Duodenal mucosa (tissue), 2 donors: ENCODE results near the gene CLPSL2.

Experiments used
- H3K27ac ChIP-seq: one replicate; pipeline ENCODE4 v1.7.0; 2013; ENCODE audit warnings: low read depth, low read length
- H3K27me3 ChIP-seq, 2 donors: one replicate each; pipeline ENCODE4 v1.7.0; 2013; ENCODE audit warnings: low read length in 2 of 2, control low read depth in 1 of 2; ENCODE audit not compliant: insufficient read depth in 2 of 2, control insufficient read depth in 1 of 2
- H3K36me3 ChIP-seq, 2 donors: one replicate each; pipeline ENCODE4 v1.7.0; 2013; ENCODE audit warnings: low read length in 2 of 2, control low read depth in 1 of 2; ENCODE audit not compliant: insufficient read depth in 2 of 2, control insufficient read depth in 1 of 2
- H3K4me1 ChIP-seq, 2 donors: one replicate each; pipeline ENCODE4 v1.7.0; 2013; ENCODE audit warnings: low read length in 2 of 2, control low read depth in 1 of 2; ENCODE audit not compliant: insufficient read depth in 2 of 2, control insufficient read depth in 1 of 2
- H3K4me3 ChIP-seq, 2 donors: one replicate each; pipeline ENCODE4 v1.7.0; 2013; ENCODE audit warnings: low read length in 2 of 2, low read depth in 1 of 2
- H3K9ac ChIP-seq, 2 donors: one replicate each; pipeline ENCODE4 v1.7.0; 2013; ENCODE audit warnings: low read length in 2 of 2, low read depth in 1 of 2
- H3K9me3 ChIP-seq, 2 donors: one replicate each; pipeline ENCODE4 v1.7.0; 2013; ENCODE audit warnings: low read length in 2 of 2, control low read depth in 1 of 2; ENCODE audit not compliant: control insufficient read depth in 1 of 2

Gene CLPSL2

DNA sequence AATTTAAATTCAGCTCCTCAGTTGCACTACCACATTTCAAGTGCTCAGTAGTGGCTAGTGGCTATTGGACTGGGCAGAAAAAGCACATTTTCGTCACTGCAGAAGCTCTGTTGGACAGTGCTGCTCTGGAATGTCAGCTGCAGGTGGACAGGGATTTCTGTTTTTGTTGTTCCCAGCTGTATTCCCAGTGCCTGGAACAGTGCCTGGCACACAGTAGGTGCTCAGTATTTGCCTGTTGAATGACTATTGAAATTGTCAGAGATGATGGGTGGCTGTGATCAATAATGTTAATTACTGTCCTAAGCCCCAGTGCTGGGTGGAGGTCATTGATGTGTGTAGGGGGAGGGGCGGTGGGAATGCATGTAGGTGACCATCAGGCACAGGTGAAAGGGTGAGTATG lies 9.9 kb downstream of the CLPSL2 start:
- H3K36me3 ChIP-seq: no peaks in the 10 kb centered on the region
- H3K27ac ChIP-seq: no peak overlapping the region
- H3K9me3 ChIP-seq: no peaks in the 10 kb centered on the region
- H3K27me3 ChIP-seq: peaks cover 16 to 25% of the 10 kb centered on the region in 2 donors
- H3K4me3 ChIP-seq: no peak overlapping the region
- H3K4me1 ChIP-seq: peaks cover 0 to 3% of the 10 kb centered on the region in 2 donors
- no peak overlapping the region for H3K9ac ChIP-seq

DNA sequence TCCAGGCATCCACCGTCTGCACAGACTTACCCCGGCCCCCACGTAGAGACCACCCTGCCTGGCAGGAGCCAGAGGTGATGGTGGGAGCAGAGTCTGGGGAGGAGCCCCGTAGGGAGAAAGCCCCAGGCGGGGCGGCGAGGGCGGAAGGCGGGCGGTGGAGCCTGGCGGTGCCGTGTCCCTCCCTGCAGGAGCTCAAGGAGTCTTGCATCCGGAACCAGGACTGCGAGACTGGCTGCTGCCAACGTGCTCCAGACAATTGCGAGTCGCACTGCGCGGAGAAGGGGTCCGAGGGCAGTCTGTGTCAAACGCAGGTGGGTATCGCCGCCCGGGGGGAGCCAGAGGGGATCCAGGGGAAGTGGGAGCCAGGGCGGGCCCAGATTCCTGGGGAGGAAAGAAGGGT lies 10.4 kb downstream of the CLPSL2 start:
- no peaks in the 10 kb centered on the region for H3K9me3 ChIP-seq
- no peak overlapping the region for H3K4me3 ChIP-seq
- no peak overlapping the region for H3K27ac ChIP-seq
- H3K9ac ChIP-seq: no peak overlapping the region
- peaks cover 16 to 25% of the 10 kb centered on the region in 2 donors for H3K27me3 ChIP-seq
- no peaks in the 10 kb centered on the region for H3K36me3 ChIP-seq
- peaks cover 0 to 3% of the 10 kb centered on the region in 2 donors for H3K4me1 ChIP-seq

DNA sequence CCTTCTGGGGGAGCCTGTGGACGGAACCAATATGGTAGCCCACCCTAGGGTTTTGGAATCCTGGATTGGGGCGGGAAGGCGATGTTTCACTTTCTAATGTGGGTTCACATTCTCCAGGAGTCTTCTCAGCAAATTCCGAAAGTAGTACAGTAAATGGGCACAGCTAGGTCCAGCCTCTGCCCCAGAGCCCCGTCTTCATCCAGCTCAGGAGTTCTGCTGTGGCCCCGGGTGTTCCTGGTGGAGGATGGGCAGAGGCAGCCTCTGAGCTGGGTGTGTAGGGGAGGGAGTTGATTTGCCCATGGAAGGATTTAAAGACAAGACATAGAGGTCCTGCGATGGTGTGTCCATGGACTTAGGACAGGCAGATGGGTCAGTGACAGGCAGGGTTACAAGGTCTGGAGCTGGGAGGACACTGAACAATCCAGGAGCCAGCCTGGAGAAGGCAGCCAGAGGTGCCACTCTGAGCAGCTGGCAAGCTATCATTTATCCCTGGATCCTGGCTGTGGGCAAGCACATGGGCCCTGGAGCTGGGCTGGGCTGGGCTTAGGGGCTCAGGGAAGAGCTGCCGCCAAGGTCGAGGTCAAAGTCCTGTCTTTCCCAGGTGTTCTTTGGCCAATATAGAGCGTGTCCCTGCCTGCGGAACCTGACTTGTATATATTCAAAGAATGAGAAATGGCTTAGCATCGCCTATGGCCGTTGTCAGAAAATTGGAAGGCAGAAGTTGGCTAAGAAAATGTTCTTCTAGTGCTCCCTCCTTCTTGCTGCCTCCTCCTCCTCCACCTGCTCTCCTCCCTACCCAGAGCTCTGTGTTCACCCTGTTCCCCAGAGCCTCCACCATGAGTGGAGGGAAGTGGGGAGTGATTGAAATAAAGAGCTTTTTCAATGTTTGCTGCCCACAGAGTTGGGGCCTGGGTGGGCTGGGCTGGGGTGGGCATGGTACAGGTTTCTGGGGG lies 11.1 kb downstream of the CLPSL2 start:
- H3K9ac ChIP-seq: no peak overlapping the region
- no peaks in the 10 kb centered on the region for H3K9me3 ChIP-seq
- no peak overlapping the region for H3K4me3 ChIP-seq
- H3K27ac ChIP-seq: no peak overlapping the region
- H3K4me1 ChIP-seq: peaks cover 0 to 3% of the 10 kb centered on the region in 2 donors
- H3K27me3 ChIP-seq: peaks cover 16 to 25% of the 10 kb centered on the region in 2 donors
- no peaks in the 10 kb centered on the region for H3K36me3 ChIP-seq

DNA sequence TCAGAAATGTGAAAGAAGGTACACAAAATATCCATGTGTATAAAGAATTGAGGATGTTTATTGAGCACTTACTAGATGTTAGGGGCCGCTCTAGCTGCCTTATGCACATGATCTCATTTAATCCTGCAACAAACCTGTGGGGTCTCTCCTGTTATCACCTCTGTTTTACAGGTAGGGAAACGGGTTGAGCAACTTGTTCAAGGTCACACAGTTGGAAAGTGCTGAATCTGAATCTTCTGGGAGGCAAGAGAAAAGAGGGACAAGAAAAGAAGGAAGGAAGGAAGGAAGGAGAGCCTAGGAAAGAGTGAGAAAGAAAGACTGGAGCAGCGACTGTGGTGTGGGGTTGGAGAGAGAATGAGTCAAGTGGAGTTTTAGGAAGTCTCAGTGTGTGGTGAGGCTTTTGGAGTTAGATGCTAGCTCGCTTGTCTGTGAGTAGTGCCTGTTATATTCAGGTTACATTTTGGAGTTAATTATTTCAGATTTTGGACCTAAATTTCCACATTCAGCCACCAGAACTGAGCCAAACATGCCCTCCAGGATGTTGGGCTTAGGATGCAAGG lies 12.1 kb downstream of the CLPSL2 start:
- Histone ChIP-seq H3K9me3 (no peaks in the 10 kb centered on the region), H3K4me1 (peaks cover 0 to 3% of the 10 kb centered on the region in 2 donors), H3K4me3 (no peak overlapping the region), H3K27me3 (peaks cover 16 to 25% of the 10 kb centered on the region in 2 donors), H3K9ac (no peak overlapping the region), H3K36me3 (no peaks in the 10 kb centered on the region), H3K27ac (no peak overlapping the region)

DNA sequence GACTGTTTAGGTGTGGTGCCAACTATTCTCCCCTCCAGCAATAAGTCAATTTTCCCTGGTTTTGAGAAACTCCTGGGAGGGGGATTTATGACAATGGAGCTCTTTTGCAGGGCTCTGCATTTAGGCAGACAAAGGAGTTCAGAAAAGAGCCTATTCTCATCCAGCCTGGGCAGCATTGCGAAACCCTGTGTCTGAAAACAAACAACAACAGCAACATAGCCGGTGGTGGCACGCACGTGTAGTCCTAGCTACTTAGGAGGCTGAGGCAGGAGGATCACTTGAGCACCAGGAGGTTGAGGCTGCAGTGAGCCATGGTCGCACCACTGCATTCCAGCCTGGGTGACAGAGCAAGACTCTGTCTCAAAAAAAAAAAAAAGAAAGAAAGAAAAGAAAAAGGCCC lies 14.3 kb downstream of the CLPSL2 start:
- Histone ChIP-seq H3K9me3 (no peaks in the 10 kb centered on the region), H3K27ac (no peak overlapping the region), H3K4me3 (no peak overlapping the region), H3K9ac (no peak overlapping the region), H3K4me1 (peaks cover 0 to 3% of the 10 kb centered on the region in 2 donors), H3K36me3 (no peaks in the 10 kb centered on the region), H3K27me3 (peaks cover 12 to 25% of the 10 kb centered on the region in 2 donors)

DNA sequence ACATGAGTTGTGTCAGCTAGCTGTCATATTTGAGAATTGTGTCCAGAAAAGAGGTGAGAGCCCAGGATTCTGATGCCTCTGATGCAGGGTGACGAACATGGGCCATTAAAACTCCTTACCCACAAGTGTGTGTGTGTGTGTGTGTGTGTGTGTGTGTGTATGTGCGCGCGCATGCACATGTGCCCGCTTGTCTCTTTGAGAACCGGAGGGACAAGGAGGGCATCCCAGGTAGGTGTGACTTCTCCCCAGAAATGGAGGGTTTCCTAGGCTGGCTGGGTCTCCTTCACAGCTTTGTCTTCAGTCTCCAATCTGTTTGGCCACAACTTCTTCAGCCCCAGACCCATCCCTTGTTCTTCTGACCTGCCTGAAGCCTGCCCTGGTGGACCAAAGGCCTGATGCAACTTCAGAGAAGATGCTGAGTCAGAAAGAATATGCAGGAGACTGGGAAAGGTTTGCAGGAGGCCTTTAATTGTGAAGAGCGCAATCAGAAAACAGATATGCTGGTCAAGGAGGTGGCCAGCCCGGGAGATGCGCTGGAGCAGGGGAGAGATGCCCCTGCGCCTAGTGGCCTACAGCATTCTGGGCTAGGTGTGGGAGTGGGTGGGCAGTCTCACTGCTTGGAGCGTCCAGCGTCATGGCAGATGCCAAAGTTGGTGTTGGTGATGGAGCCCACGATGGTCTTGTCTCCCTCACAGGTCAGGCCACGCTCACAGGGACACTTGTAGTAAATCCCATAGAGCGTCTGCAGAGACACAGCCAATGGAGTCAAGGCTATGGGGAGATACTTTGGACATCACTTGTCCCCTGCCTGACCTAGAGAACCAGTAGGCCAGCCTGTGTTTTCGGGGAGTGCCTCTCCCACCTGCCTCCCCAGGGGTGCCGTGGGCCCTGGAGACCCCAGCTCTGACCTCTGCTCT lies 18.4 kb downstream of the CLPSL2 start:
- Histone ChIP-seq H3K9me3 (no peaks in the 10 kb centered on the region), H3K9ac (no peak overlapping the region), H3K36me3 (no peaks in the 10 kb centered on the region), H3K27me3 (no peaks in the 10 kb centered on the region), H3K27ac (no peak overlapping the region), H3K4me3 (no peak overlapping the region), H3K4me1 (no peaks in the 10 kb centered on the region)

DNA sequence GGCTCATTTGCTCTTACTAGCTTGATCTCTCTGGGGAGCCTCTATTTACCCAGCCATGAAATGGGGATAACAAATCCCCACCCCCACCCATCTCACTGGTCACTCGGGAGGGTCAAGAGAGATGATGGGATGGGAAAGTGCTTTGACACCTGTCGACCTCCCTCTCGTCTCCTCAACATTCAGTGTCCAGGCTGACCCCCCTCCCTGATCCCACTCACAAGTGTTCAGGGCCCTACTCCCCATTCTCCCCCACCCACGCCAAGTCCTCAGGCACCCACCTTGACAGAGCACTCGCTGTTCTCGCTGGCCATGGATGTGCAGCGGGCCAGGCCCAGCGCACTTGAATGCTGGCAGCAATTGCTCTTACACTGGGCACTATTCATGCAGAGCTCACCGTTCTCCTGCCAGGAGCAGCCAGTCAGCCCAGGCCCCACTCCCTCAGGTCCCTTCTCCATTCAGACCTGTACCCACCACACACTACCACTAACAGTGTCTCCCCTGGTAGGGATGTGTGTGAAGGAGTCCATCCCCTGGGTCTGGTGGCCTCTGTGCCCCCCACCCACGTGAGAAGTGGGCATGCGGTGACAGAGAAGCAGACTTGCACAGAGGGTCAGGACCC lies 19.2 kb downstream of the CLPSL2 start:
- H3K9ac ChIP-seq: no peak overlapping the region
- no peaks in the 10 kb centered on the region for H3K9me3 ChIP-seq
- H3K4me1 ChIP-seq: no peaks in the 10 kb centered on the region
- no peak overlapping the region for H3K27ac ChIP-seq
- H3K4me3 ChIP-seq: no peak overlapping the region
- no peaks in the 10 kb centered on the region for H3K36me3 ChIP-seq
- H3K27me3 ChIP-seq: no peaks in the 10 kb centered on the region

DNA sequence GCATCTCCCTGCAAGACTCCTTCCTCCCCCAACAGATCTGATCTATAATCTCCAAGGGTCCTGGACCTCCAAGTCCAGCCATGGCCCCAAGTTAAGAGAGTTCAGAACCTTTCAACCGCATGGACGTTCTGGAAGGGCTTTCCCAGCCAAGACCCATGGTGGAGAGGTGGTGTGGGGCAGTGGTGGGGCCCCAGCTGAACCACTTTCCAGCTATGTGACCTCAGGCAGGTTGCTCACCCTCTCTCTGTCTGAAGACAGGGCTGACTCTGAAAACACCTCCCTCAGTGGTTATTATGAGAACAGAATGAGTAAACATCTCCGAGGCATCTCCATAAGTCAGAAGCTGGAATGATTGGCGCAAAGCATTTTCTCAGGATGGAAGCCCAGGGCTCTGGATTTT lies 19.8 kb downstream of the CLPSL2 start:
- no peaks in the 10 kb centered on the region for H3K4me1 ChIP-seq
- H3K9me3 ChIP-seq: no peaks in the 10 kb centered on the region
- no peaks in the 10 kb centered on the region for H3K27me3 ChIP-seq
- no peak overlapping the region for H3K27ac ChIP-seq
- H3K4me3 ChIP-seq: no peak overlapping the region
- H3K9ac ChIP-seq: no peak overlapping the region
- H3K36me3 ChIP-seq: no peaks in the 10 kb centered on the region

DNA sequence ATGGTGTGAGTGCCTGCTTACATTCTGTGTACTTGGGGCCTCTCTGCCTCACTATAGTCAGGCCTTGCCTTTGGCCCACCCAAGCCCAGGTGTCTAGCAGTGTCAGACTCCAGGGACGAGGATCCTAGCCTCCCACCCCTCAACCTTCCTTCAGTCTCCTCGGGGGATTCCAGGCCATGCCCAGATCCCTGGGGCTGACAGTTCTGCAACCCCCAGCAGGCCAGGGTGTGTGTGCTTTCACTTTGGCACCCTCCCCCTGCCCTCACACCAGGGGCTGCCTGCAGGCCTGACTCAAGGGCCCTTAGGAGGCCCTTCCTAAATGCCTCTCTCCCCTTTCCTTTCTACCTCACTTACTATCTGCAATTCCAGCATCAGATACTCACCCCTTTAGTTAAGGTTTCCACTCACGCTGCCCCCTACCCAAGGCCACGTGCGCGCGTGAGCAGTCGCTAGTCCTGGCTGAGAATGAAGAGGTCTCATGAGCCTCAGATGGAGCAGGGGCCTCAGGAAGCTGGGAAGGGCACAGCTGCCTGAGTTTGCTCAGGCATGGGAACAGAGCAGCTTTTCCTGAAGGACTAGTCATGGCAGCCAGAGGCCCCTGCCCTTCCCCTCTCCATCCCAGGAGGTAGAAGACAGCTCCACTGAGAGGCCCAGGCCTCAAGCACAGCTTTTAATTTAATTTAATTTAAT lies 21.6 kb downstream of the CLPSL2 start:
- H3K27ac ChIP-seq: no peak overlapping the region
- H3K36me3 ChIP-seq: no peaks in the 10 kb centered on the region
- H3K4me3 ChIP-seq: no peak overlapping the region
- H3K9me3 ChIP-seq: no peaks in the 10 kb centered on the region
- H3K27me3 ChIP-seq: no peaks in the 10 kb centered on the region
- no peaks in the 10 kb centered on the region for H3K4me1 ChIP-seq
- no peak overlapping the region for H3K9ac ChIP-seq
